ENCODE results near the gene SCYGR8. TPM values are rescaled to one million over a fixed set of nuclear protein-coding genes. Genes with fewer than 3 reads are reported as not detected.

Gene SCYGR8
- polyA plus RNA-seq, 1 donor from 2014 or later, result not detected

DNA sequence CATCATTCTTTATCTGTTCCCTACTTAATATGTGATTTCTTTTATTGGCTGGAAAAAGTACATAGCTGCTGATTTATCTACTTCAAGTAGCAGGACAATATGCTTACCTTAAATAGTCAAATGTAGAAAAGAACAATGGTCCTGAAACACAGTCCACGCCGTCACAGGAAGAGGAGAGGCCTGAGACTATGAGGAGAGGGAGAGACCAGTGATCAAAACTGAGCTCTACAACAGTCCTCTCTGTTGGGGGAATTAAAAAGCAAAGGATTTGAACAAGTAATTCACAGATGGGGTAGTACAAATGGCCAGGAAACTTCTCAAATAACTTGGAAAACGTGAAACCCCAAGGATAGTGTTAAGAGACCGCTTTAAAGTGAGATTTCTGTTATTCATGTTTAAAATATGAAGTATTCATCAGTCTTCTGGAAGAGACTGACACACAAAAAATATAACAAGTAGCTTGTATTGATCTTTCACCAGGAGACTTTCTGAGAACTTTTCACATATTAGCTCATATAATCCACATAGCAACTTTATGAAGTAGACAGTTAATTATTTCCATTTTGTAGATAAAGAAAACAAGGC lies 20.2 kb downstream of the SCYGR8 start:
- Histone ChIP-seq H3K4me3 (ENCODE audit: low read length) (no peak overlapping the region), H4K20me1 (ENCODE audit: insufficient read depth) (no peaks in the 10 kb centered on the region), H3K9me2 (ENCODE audit: insufficient read depth, low read length) (no peaks in the 10 kb centered on the region)

DNA sequence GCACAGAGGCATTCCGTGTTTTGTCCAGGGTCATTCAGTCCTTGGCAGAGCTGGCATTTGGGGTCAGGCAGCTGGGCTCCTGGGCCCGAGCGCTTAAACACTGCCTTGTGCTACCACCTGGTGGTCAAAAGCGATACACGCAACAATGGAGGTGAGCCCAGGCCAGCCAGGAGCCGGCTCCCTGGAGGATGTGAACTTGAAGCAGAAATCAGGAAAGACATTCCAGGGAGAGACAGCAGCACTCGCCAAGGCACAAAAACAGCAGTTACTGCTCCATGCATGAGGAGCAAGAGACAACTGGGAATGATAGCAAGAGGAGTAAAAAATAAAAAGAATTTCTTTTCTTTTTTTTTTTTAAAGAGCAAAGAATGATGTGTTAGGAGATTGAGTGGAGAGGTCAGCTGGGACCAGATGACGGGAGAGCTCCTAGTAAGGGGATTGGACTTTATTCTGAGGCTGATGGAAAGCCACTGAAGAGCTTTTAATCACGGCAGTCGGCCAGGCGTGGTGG lies 20.7 kb downstream of the SCYGR8 start:
- Histone ChIP-seq H2AFZ (ENCODE audit: low read depth, low read length) (no peak overlapping the region), H3F3A (ENCODE audit: insufficient read depth, low read length, poor library complexity, severe bottlenecking) (peaks cover 4% of the 10 kb centered on the region), H3K9me3 (ENCODE audit: low read length) (no peaks in the 10 kb centered on the region), H3K27me3 (ENCODE audit: insufficient read depth, low read depth, low read length) (no peaks in the 10 kb centered on the region), H3K4me2 (ENCODE audit: low read length) (no peak overlapping the region), H3K9ac (ENCODE audit: low read length) (no peak overlapping the region), H4K20me1 (ENCODE audit: insufficient read depth) (no peaks in the 10 kb centered on the region), H3K36me3 (ENCODE audit: insufficient read depth, low read length) (no peaks in the 10 kb centered on the region), H3K9me2 (ENCODE audit: insufficient read depth, low read length) (no peaks in the 10 kb centered on the region), H3K79me2 (replicated peaks; ENCODE audit: insufficient read depth, low read length) (no peaks in the 10 kb centered on the region), H3K27ac (ENCODE audit: low read length) (no peak overlapping the region), H3K4me3 (ENCODE audit: low read length) (no peak overlapping the region)
- TF ChIP-seq, protein P1, sequence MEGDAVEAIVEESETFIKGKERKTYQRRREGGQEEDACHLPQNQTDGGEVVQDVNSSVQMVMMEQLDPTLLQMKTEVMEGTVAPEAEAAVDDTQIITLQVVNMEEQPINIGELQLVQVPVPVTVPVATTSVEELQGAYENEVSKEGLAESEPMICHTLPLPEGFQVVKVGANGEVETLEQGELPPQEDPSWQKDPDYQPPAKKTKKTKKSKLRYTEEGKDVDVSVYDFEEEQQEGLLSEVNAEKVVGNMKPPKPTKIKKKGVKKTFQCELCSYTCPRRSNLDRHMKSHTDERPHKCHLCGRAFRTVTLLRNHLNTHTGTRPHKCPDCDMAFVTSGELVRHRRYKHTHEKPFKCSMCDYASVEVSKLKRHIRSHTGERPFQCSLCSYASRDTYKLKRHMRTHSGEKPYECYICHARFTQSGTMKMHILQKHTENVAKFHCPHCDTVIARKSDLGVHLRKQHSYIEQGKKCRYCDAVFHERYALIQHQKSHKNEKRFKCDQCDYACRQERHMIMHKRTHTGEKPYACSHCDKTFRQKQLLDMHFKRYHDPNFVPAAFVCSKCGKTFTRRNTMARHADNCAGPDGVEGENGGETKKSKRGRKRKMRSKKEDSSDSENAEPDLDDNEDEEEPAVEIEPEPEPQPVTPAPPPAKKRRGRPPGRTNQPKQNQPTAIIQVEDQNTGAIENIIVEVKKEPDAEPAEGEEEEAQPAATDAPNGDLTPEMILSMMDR (IDR thresholded peaks at IDR 0.05; ENCODE audit: poor library complexity, severe bottlenecking), result peak; percentile 96
- peak; percentile 100 for TF ChIP-seq SMC3 (conservative IDR thresholded peaks at IDR 0.05; ENCODE audit: poor library complexity)
- TF ChIP-seq RAD21 (conservative IDR thresholded peaks at IDR 0.05), result peak; percentile 99
- no peak for TF ChIP-seq POLR2AphosphoS5 (IDR thresholded peaks at IDR 0.05)

More for the DNA sequence above, 20.2 kb downstream of the SCYGR8 start:
- Histone ChIP-seq H3K9me3 (ENCODE audit: low read length) (no peaks in the 10 kb centered on the region), H3K79me2 (replicated peaks; ENCODE audit: insufficient read depth, low read length) (no peaks in the 10 kb centered on the region), H3F3A (ENCODE audit: insufficient read depth, low read length, poor library complexity, severe bottlenecking) (peaks cover 4% of the 10 kb centered on the region), H3K9ac (ENCODE audit: low read length) (no peak overlapping the region), H3K27me3 (ENCODE audit: insufficient read depth, low read depth, low read length) (no peaks in the 10 kb centered on the region), H3K27ac (ENCODE audit: low read length) (peak overlapping the region; percentile 26), H3K36me3 (ENCODE audit: insufficient read depth, low read length) (no peaks in the 10 kb centered on the region), H3K4me2 (ENCODE audit: low read length) (no peak overlapping the region), H2AFZ (ENCODE audit: low read depth, low read length) (no peak overlapping the region)
- no peak for TF ChIP-seq MXI1 (conservative IDR thresholded peaks at IDR 0.05; ENCODE audit: poor library complexity, severe bottlenecking)
- TF ChIP-seq RAD21 (conservative IDR thresholded peaks at IDR 0.05), result no peak
- TF ChIP-seq, protein P2, sequence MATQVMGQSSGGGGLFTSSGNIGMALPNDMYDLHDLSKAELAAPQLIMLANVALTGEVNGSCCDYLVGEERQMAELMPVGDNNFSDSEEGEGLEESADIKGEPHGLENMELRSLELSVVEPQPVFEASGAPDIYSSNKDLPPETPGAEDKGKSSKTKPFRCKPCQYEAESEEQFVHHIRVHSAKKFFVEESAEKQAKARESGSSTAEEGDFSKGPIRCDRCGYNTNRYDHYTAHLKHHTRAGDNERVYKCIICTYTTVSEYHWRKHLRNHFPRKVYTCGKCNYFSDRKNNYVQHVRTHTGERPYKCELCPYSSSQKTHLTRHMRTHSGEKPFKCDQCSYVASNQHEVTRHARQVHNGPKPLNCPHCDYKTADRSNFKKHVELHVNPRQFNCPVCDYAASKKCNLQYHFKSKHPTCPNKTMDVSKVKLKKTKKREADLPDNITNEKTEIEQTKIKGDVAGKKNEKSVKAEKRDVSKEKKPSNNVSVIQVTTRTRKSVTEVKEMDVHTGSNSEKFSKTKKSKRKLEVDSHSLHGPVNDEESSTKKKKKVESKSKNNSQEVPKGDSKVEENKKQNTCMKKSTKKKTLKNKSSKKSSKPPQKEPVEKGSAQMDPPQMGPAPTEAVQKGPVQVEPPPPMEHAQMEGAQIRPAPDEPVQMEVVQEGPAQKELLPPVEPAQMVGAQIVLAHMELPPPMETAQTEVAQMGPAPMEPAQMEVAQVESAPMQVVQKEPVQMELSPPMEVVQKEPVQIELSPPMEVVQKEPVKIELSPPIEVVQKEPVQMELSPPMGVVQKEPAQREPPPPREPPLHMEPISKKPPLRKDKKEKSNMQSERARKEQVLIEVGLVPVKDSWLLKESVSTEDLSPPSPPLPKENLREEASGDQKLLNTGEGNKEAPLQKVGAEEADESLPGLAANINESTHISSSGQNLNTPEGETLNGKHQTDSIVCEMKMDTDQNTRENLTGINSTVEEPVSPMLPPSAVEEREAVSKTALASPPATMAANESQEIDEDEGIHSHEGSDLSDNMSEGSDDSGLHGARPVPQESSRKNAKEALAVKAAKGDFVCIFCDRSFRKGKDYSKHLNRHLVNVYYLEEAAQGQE (IDR thresholded peaks at IDR 0.05; ENCODE audit: borderline replicate concordance), result no peak
- TF ChIP-seq, protein P1 (IDR thresholded peaks at IDR 0.05; ENCODE audit: poor library complexity, severe bottlenecking), result no peak
- TF ChIP-seq EP300 (conservative IDR thresholded peaks at IDR 0.05; ENCODE audit: poor library complexity, severe bottlenecking), result no peak
- TF ChIP-seq TAF1 (IDR thresholded peaks at IDR 0.05; ENCODE audit: low read depth), result no peak
- no peak for TF ChIP-seq SMC3 (conservative IDR thresholded peaks at IDR 0.05; ENCODE audit: poor library complexity)
- no peak for TF ChIP-seq EZH2 (IDR thresholded peaks at IDR 0.05; ENCODE audit: borderline replicate concordance, insufficient read depth, low read length, poor library complexity, severe bottlenecking)

Data from neural cell (in vitro differentiated cells).